KMS-11 (cell line): ENCODE data around the gene PARP1.

Experiments
- H2AFZ ChIP-seq: fragments of 200-600 bp; sonication (generic); 2 replicates; pipeline ENCODE4 v1.6.1; 2016; ENCODE audit warnings: antibody characterized with exemption, mixed run types, low read depth
- H3K27ac ChIP-seq: fragments of 200-600 bp; sonication (generic); 2 replicates; pipeline ENCODE4 v1.6.1; 2016; ENCODE audit warnings: mild to moderate bottlenecking, mixed run types
- H3K27me3 ChIP-seq: fragments of 200-600 bp; sonication (generic); 2 replicates; pipeline ENCODE4 v1.6.1; 2017; ENCODE audit warnings: mild to moderate bottlenecking, low read depth, mixed run types, moderate library complexity; ENCODE audit not compliant: insufficient read depth
- H3K36me3 ChIP-seq: fragments of 200-600 bp; sonication (generic); 2 replicates; pipeline ENCODE4 v1.6.1; 2017; ENCODE audit warnings: mild to moderate bottlenecking, mixed run types; ENCODE audit not compliant: insufficient read depth
- H3K4me1 ChIP-seq: fragments of 200-600 bp; sonication (generic); 2 replicates; pipeline ENCODE4 v1.6.1; 2016; ENCODE audit warnings: mild to moderate bottlenecking, low read depth, mixed run types; ENCODE audit not compliant: poor library complexity, severe bottlenecking
- H3K4me2 ChIP-seq: fragments of 200-600 bp; sonication (generic); 2 replicates; pipeline ENCODE4 v1.7.0; 2016; ENCODE audit warnings: mild to moderate bottlenecking, mixed run types
- H3K4me3 ChIP-seq: fragments of 200-600 bp; sonication (generic); IDR thresholded peaks from 2 replicates; pipeline ENCODE4 v1.6.1; 2017; ENCODE audit warnings: low read depth, low read length, mixed read lengths; ENCODE audit not compliant: insufficient read depth
- H3K79me2 ChIP-seq: fragments of 200-600 bp; sonication (generic); 2 replicates; pipeline ENCODE4 v1.6.1; 2016; ENCODE audit warnings: low read depth, mixed run types; ENCODE audit not compliant: insufficient read depth
- H3K9ac ChIP-seq: fragments of 200-600 bp; sonication (generic); 2 replicates; pipeline ENCODE4 v1.6.1; 2016; ENCODE audit warnings: mild to moderate bottlenecking, mixed run types
- H4K20me1 ChIP-seq: fragments of 200-600 bp; sonication (generic); 2 replicates; pipeline ENCODE4 v1.6.1; 2016; ENCODE audit warnings: mild to moderate bottlenecking, mixed run types; ENCODE audit not compliant: insufficient read depth
- CTCF ChIP-seq: fragments of 200-600 bp; sonication (generic); conservative IDR thresholded peaks from 2 replicates; pipeline ENCODE4 v1.6.1; 2017; ENCODE audit warnings: low read depth, mild to moderate bottlenecking, antibody characterized with exemption, low read length, moderate library complexity, mixed read lengths

Gene PARP1

DNA sequence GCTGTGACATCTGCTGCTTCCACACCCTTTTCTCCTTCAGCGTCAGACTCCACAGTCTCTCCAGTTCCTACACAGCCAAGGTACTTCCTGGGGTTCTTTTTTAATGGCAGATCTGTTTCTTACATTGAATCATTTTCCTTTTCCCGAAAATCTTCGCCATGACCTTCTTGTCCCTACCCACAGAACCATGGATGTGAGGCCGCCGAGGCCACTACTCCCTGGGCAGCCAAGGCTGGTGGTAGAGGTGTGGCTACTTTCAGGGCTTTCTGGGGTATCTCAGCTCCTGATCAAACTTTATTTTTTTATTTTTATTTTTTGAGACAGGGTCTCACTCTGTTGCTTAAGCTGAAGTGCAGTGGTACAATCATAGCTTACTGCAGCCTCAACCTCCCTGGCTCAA, 89.4 kb downstream of the PARP1 start:
- Histone ChIP-seq H3K4me1 (no peaks in the 10 kb centered on the region), H3K27ac (no peak overlapping the region)
- TF ChIP-seq CTCF: no peak

DNA sequence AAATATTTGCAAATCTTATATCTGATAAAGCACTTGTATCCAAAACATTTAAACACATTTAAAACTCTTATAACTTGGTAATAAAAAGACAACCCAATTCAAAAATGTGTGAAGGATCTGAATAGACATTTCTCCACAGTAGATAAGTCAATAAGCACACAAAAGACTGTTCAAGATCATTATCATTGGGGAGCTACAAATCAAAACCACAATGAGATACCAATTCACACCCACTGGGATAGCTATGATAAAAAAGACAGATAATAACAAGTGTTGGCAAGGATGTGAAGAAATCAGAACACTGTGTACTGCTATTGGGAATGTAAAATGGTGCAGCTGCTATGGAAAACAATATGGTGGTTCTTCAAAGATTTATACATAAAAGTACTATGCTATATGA, 93.8 kb downstream of the PARP1 start:
- Histone ChIP-seq H3K27me3 (no peaks in the 10 kb centered on the region), H3K4me1 (peaks cover 10% of the 10 kb centered on the region), H3K4me3 (no peak overlapping the region), H2AFZ (no peak overlapping the region), H3K9ac (no peak overlapping the region), H4K20me1 (no peaks in the 10 kb centered on the region), H3K79me2 (no peaks in the 10 kb centered on the region), H3K36me3 (no peaks in the 10 kb centered on the region), H3K4me2 (no peak overlapping the region), H3K27ac (no peak overlapping the region)
- TF ChIP-seq CTCF: no peak

More for the DNA sequence above, 89.4 kb downstream of the PARP1 start:
- Histone ChIP-seq H4K20me1 (no peaks in the 10 kb centered on the region), H3K4me2 (no peak overlapping the region), H3K79me2 (no peaks in the 10 kb centered on the region), H3K9ac (no peak overlapping the region), H3K36me3 (no peaks in the 10 kb centered on the region), H3K27me3 (no peaks in the 10 kb centered on the region), H2AFZ (no peak overlapping the region), H3K4me3 (no peak overlapping the region)

- no peak overlapping the region for H3K4me3 ChIP-seq
- H2AFZ ChIP-seq: no peak overlapping the region
- no peak overlapping the region for H3K9ac ChIP-seq
- H3K36me3 ChIP-seq: no peaks in the 10 kb centered on the region
- H3K27ac ChIP-seq: no peak overlapping the region
- H3K27me3 ChIP-seq: no peaks in the 10 kb centered on the region
- no peaks in the 10 kb centered on the region for H4K20me1 ChIP-seq
- peaks cover 18% of the 10 kb centered on the region for H3K79me2 ChIP-seq
- H3K4me1 ChIP-seq: peaks cover 20% of the 10 kb centered on the region
- no peak for TF ChIP-seq CTCF
- H3K4me2 ChIP-seq: no peak overlapping the region
Observed at GRCh38 chr1:226312065-226312464, 95.8 kb downstream of the PARP1 start.

DNA sequence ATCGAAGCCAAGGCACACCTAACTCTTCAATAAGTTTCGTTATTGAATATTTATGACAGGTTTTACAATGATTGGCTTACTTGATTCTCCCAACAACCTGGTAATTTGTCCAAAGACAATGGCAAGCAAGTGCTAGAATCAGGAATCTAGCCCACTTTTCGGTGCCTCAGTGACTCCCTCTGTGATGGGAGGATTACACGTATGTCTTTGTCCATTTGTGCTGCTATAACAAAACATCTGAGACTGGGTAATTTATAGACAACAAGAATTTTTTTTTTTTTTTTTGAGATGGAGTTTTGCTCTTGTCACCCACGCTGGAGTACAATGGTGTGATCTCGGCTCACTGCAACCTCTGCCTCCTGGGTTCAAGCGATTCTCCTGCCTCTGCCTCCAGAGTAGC, 96.5 kb downstream of the PARP1 start:
- Histone ChIP-seq H2AFZ (no peak overlapping the region), H4K20me1 (no peaks in the 10 kb centered on the region), H3K4me1 (peaks cover 27% of the 10 kb centered on the region), H3K27me3 (no peaks in the 10 kb centered on the region), H3K36me3 (no peaks in the 10 kb centered on the region), H3K4me2 (no peak overlapping the region), H3K79me2 (peaks cover 25% of the 10 kb centered on the region), H3K4me3 (no peak overlapping the region), H3K27ac (no peak overlapping the region), H3K9ac (no peak overlapping the region)
- no peak for TF ChIP-seq CTCF
